GM12878 (cell line): ENCODE data around the gene ZNF418. TPM values are rescaled to one million over a fixed set of nuclear protein-coding genes. Genes with fewer than 3 reads are reported as not detected.

Experiments used
- CHD4 ChIP-seq: fragments of 200-600 bp; sonication (generic); IDR thresholded peaks from 2 replicates; pipeline ENCODE4 v1.6.1; 2016; ENCODE audit warnings: mild to moderate bottlenecking
- FOS ChIP-seq: IDR thresholded peaks from 3 replicates; pipeline ENCODE4 v1.6.1; 2011; ENCODE audit warnings: borderline replicate concordance; ENCODE audit not compliant: insufficient read length; ENCODE audit errors: extremely low read depth
- HCFC1 ChIP-seq: fragments of 150-350 bp; IDR thresholded peaks from 2 replicates; pipeline ENCODE4 v1.6.1; 2014; ENCODE audit warnings: low read length
- IKZF1 ChIP-seq: fragments of 450-650 bp; conservative IDR thresholded peaks from 2 replicates; pipeline ENCODE4 v1.6.1; 2017; ENCODE audit warnings: antibody characterized with exemption, mild to moderate bottlenecking
- MTA2 ChIP-seq: fragments of 450-650 bp; IDR thresholded peaks from 2 replicates; pipeline ENCODE4 v1.6.1; 2016; ENCODE audit warnings: low read depth, mild to moderate bottlenecking, moderate library complexity
- NFYB ChIP-seq: IDR thresholded peaks from 2 replicates; pipeline ENCODE4 v1.6.1; 2011; ENCODE audit warnings: low read depth, mild to moderate bottlenecking, low read length, improper control_type of control experiment, moderate library complexity; ENCODE audit not compliant: insufficient read depth
- PML ChIP-seq: IDR thresholded peaks from 2 replicates; pipeline ENCODE4 v1.6.1; 2012; ENCODE audit warnings: low read length, inconsistent platforms
- POLR2AphosphoS5 ChIP-seq: IDR thresholded peaks from 2 replicates; pipeline ENCODE4 v1.6.1; 2011; ENCODE audit warnings: mild to moderate bottlenecking, low read length, inconsistent platforms
- RUNX3 ChIP-seq: IDR thresholded peaks from 2 replicates; pipeline ENCODE4 v1.6.1; 2012; ENCODE audit warnings: low read length, inconsistent platforms
- SP1 ChIP-seq: IDR thresholded peaks from one replicate; pipeline ENCODE4 v1.6.1; 2011; ENCODE audit warnings: low read depth, low read length
- ZNF384 ChIP-seq: IDR thresholded peaks from 2 replicates; pipeline ENCODE4 v1.6.1; 2012; ENCODE audit warnings: low read depth, mild to moderate bottlenecking, low read length, improper control_type of control experiment, borderline replicate concordance
- polyA plus RNA-seq, 11 experiments: library from polyadenylated mRNA; depleted of rRNA in 4 of 11; unstranded in 6 of 11; stranded (reverse) in 5 of 11; fragments of >200 nt; fragmentation: Nextera tagmentation in 4 of 11; fragmentation: Illumina TruSeq in 1 of 11; extraction: Ambion mirVana in 4 of 11; extraction: Trizol in 1 of 11; gene quantifications; 1 replicate in 1 of 11; 2 replicates in 10 of 11; pipeline versions ENCODE4 v1.2.1 to v1.2.3, GENCODE V29; 2011 to 2016; ENCODE audit warnings: inconsistent platforms in 2 of 11, missing spikeins in 2 of 11, low read depth in 1 of 11
- total RNA-seq, 4 experiments: library from RNA; depleted of rRNA in 3 of 4; stranded (reverse); fragments of >200 nt in 3 of 4; fragmentation: Illumina TruSeq in 1 of 4; extraction: Trizol in 1 of 4; gene quantifications; 2 replicates each; pipeline versions ENCODE4 v1.2.1 to v1.2.3, GENCODE V29; 2013 to 2021
- TF ChIP-seq, protein P1 (sequence below): fragments of 450-650 bp; IDR thresholded peaks from 2 replicates; pipeline ENCODE4 v1.6.1; 2016; ENCODE audit warnings: mild to moderate bottlenecking, moderate library complexity, borderline replicate concordance
- TF ChIP-seq, protein P2 (sequence below): fragments of 150-350 bp; IDR thresholded peaks from 2 replicates; pipeline ENCODE4 v1.6.1; 2016; ENCODE audit warnings: low read depth, low read length
- TF ChIP-seq, protein P3 (sequence below): fragments of 450-650 bp; IDR thresholded peaks from 2 replicates; pipeline ENCODE4 v1.6.1; 2018; ENCODE audit warnings: borderline replicate concordance, mild to moderate bottlenecking; ENCODE audit not compliant: partially characterized antibody
- TF ChIP-seq, protein P4 (sequence below): IDR thresholded peaks from 2 replicates; pipeline ENCODE4 v1.6.1; 2011; ENCODE audit warnings: borderline replicate concordance, low read depth, mild to moderate bottlenecking, moderate library complexity, low read length; ENCODE audit not compliant: insufficient read depth, poor library complexity, severe bottlenecking
- TF ChIP-seq, protein P5 (sequence below): IDR thresholded peaks from 2 replicates; pipeline ENCODE4 v1.6.1; 2012; ENCODE audit warnings: low read depth, low read length, improper control_type of control experiment

The ZNF418 gene
- total and polyA plus RNA-seq, 10 of the 15 experiments (the other 5 are each of a cell fraction or from before 2014, with no cell fraction given) = 0.20 to 1.3 (median 0.59) TPM; not detected in 1

DNA sequence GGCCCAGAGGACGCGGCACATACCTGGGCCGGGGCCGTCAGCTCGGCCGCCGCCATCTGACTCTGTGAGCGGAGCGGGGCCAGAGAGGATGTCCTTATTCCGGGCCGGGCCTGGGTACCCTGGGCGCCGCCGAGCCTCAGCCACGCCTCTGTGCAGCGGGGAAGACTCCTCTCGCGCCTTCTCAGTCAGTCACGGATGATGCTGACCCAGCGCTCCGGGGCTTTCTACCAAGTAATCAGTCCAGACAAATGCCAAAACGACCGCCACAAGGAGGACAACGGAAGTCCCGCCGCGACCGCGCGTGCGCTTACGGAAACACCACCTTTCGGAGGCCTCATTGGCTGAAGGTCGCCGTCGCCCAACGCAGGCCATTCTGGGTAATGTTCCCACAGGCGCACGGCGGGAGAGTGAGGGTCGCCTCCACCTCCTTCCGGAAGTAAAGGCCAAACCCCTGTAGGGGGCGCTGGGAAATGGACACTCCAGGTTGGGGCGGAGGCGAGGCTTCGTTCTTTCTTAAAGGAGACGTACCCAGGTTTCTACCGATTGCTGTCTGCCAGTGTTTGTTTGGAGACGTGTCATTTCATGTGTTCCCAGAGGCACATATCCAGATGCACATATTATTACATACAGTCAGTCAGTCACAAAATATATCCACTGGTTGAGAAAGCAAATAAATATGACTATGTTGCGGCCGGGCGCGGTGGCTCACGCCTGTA lies 12.4 kb upstream of the ZNF418 start, which contains the start of gene ZNF256 (continued):
- TF ChIP-seq, protein P1, sequence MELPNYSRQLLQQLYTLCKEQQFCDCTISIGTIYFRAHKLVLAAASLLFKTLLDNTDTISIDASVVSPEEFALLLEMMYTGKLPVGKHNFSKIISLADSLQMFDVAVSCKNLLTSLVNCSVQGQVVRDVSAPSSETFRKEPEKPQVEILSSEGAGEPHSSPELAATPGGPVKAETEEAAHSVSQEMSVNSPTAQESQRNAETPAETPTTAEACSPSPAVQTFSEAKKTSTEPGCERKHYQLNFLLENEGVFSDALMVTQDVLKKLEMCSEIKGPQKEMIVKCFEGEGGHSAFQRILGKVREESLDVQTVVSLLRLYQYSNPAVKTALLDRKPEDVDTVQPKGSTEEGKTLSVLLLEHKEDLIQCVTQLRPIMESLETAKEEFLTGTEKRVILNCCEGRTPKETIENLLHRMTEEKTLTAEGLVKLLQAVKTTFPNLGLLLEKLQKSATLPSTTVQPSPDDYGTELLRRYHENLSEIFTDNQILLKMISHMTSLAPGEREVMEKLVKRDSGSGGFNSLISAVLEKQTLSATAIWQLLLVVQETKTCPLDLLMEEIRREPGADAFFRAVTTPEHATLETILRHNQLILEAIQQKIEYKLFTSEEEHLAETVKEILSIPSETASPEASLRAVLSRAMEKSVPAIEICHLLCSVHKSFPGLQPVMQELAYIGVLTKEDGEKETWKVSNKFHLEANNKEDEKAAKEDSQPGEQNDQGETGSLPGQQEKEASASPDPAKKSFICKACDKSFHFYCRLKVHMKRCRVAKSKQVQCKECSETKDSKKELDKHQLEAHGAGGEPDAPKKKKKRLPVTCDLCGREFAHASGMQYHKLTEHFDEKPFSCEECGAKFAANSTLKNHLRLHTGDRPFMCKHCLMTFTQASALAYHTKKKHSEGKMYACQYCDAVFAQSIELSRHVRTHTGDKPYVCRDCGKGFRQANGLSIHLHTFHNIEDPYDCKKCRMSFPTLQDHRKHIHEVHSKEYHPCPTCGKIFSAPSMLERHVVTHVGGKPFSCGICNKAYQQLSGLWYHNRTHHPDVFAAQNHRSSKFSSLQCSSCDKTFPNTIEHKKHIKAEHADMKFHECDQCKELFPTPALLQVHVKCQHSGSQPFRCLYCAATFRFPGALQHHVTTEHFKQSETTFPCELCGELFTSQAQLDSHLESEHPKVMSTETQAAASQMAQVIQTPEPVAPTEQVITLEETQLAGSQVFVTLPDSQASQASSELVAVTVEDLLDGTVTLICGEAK = peak; percentile 82
- TF ChIP-seq SP1 (peak; percentile 54), IKZF1 (peak; percentile 65), FOS (no peak), RUNX3 (peak; percentile 53; the same call in 1 of the 2 replicates), PML (no peak), POLR2AphosphoS5 (peak; percentile 67), ZNF384 (no peak), MTA2 (no peak), NFYB (peak; percentile 67; the same call in 1 of the 2 replicates), CHD4 (no peak), HCFC1 (peak; percentile 58; the same call in 1 of the 2 replicates)
- TF ChIP-seq, protein P2, sequence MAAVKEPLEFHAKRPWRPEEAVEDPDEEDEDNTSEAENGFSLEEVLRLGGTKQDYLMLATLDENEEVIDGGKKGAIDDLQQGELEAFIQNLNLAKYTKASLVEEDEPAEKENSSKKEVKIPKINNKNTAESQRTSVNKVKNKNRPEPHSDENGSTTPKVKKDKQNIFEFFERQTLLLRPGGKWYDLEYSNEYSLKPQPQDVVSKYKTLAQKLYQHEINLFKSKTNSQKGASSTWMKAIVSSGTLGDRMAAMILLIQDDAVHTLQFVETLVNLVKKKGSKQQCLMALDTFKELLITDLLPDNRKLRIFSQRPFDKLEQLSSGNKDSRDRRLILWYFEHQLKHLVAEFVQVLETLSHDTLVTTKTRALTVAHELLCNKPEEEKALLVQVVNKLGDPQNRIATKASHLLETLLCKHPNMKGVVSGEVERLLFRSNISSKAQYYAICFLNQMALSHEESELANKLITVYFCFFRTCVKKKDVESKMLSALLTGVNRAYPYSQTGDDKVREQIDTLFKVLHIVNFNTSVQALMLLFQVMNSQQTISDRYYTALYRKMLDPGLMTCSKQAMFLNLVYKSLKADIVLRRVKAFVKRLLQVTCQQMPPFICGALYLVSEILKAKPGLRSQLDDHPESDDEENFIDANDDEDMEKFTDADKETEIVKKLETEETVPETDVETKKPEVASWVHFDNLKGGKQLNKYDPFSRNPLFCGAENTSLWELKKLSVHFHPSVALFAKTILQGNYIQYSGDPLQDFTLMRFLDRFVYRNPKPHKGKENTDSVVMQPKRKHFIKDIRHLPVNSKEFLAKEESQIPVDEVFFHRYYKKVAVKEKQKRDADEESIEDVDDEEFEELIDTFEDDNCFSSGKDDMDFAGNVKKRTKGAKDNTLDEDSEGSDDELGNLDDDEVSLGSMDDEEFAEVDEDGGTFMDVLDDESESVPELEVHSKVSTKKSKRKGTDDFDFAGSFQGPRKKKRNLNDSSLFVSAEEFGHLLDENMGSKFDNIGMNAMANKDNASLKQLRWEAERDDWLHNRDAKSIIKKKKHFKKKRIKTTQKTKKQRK = no peak
- TF ChIP-seq, protein P3, sequence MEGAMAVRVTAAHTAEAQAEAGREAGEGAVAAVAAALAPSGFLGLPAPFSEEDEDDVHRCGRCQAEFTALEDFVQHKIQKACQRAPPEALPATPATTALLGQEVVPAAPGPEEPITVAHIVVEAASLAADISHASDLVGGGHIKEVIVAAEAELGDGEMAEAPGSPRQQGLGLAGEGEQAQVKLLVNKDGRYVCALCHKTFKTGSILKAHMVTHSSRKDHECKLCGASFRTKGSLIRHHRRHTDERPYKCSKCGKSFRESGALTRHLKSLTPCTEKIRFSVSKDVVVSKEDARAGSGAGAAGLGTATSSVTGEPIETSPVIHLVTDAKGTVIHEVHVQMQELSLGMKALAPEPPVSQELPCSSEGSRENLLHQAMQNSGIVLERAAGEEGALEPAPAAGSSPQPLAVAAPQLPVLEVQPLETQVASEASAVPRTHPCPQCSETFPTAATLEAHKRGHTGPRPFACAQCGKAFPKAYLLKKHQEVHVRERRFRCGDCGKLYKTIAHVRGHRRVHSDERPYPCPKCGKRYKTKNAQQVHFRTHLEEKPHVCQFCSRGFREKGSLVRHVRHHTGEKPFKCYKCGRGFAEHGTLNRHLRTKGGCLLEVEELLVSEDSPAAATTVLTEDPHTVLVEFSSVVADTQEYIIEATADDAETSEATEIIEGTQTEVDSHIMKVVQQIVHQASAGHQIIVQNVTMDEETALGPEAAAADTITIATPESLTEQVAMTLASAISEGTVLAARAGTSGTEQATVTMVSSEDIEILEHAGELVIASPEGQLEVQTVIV = no peak
- TF ChIP-seq, protein P4, sequence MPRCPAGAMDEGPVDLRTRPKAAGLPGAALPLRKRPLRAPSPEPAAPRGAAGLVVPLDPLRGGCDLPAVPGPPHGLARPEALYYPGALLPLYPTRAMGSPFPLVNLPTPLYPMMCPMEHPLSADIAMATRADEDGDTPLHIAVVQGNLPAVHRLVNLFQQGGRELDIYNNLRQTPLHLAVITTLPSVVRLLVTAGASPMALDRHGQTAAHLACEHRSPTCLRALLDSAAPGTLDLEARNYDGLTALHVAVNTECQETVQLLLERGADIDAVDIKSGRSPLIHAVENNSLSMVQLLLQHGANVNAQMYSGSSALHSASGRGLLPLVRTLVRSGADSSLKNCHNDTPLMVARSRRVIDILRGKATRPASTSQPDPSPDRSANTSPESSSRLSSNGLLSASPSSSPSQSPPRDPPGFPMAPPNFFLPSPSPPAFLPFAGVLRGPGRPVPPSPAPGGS = no peak
- TF ChIP-seq, protein P5, sequence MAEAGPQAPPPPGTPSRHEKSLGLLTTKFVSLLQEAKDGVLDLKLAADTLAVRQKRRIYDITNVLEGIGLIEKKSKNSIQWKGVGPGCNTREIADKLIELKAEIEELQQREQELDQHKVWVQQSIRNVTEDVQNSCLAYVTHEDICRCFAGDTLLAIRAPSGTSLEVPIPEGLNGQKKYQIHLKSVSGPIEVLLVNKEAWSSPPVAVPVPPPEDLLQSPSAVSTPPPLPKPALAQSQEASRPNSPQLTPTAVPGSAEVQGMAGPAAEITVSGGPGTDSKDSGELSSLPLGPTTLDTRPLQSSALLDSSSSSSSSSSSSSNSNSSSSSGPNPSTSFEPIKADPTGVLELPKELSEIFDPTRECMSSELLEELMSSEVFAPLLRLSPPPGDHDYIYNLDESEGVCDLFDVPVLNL = 0 out of 2 replicates have a peak, but pooled peaks have one; percentile 57
